GM23338 (cell line): ENCODE data around the gene CD44. TPM values are rescaled to one million over a fixed set of nuclear protein-coding genes. Genes with fewer than 3 reads are reported as not detected.

Source experiments
- ATAC-seq: fragments of 200-7000 bp; cut with Tn5 transposase; 3 replicates; pipeline ENCODE4 v1.9.1; 2020
- DNase-seq: peaks from one replicate; pipeline ENCODE4 v3.0.0-alpha.2; 2015; ENCODE audit warnings: low spot score
- H2AFZ ChIP-seq: fragments of 200-600 bp; sonication (generic); 2 replicates; pipeline ENCODE4 v1.8.0; 2016; ENCODE audit warnings: antibody characterized with exemption, mild to moderate bottlenecking, moderate library complexity
- H3F3A ChIP-seq: fragments of 200-600 bp; sonication (generic); replicated peaks from 2 replicates; pipeline ENCODE4 v1.8.0; 2017; ENCODE audit warnings: antibody characterized with exemption, mixed run types, low read depth
- H3K27ac ChIP-seq: fragments of 200-600 bp; sonication (generic); 2 replicates; pipeline ENCODE4 v1.6.1; 2016; ENCODE audit warnings: low read depth
- H3K27me3 ChIP-seq: fragments of 200-600 bp; sonication (generic); 2 replicates; pipeline ENCODE4 v1.8.0; 2016; ENCODE audit warnings: mild to moderate bottlenecking, mixed run types, moderate library complexity; ENCODE audit not compliant: insufficient read depth
- H3K36me3 ChIP-seq: fragments of 200-600 bp; sonication (generic); 2 replicates; pipeline ENCODE4 v1.8.0; 2016; ENCODE audit warnings: mild to moderate bottlenecking; ENCODE audit not compliant: insufficient read depth
- H3K4me1 ChIP-seq: fragments of 200-600 bp; sonication (generic); 2 replicates; pipeline ENCODE4 v1.8.0; 2016; ENCODE audit warnings: mild to moderate bottlenecking, moderate library complexity; ENCODE audit not compliant: insufficient read depth
- H3K4me2 ChIP-seq: fragments of 200-600 bp; sonication (generic); 2 replicates; pipeline ENCODE4 v1.7.1; 2017; ENCODE audit warnings: mixed run types
- H3K4me3 ChIP-seq: fragments of 200-600 bp; sonication (generic); 2 replicates; pipeline ENCODE4 v1.6.1; 2016; ENCODE audit warnings: mixed run types
- H3K79me2 ChIP-seq: fragments of 200-600 bp; sonication (generic); replicated peaks from 2 replicates; pipeline ENCODE4 v1.8.0; 2017; ENCODE audit warnings: mild to moderate bottlenecking; ENCODE audit not compliant: insufficient read depth
- H3K9me2 ChIP-seq: fragments of 200-600 bp; sonication (generic); 2 replicates; pipeline ENCODE4 v1.8.0; 2017; ENCODE audit not compliant: insufficient read depth
- H4K20me1 ChIP-seq: fragments of 200-600 bp; sonication (generic); replicated peaks from 2 replicates; pipeline ENCODE4 v1.8.0; 2017; ENCODE audit warnings: mild to moderate bottlenecking; ENCODE audit not compliant: insufficient read depth
- H3K27ac Mint-ChIP-seq: 2 replicates; pipeline ENCODE4 v1.8.0; 2020; ENCODE audit warnings: inconsistent platforms, mild to moderate bottlenecking, moderate library complexity, mixed read lengths
- H3K27me3 Mint-ChIP-seq: 3 replicates; pipeline ENCODE4 v1.8.0; 2022; ENCODE audit warnings: low read depth, mild to moderate bottlenecking, moderate library complexity, mixed read lengths, inconsistent platforms; ENCODE audit not compliant: insufficient read depth, poor library complexity
- H3K36me3 Mint-ChIP-seq: 3 replicates; pipeline ENCODE4 v1.8.0; 2021; ENCODE audit warnings: low read depth, mild to moderate bottlenecking, inconsistent platforms, moderate library complexity, mixed read lengths
- H3K4me1 Mint-ChIP-seq: 3 replicates; pipeline ENCODE4 v1.8.0; 2020; ENCODE audit warnings: mild to moderate bottlenecking, inconsistent platforms, mixed read lengths
- H3K4me3 Mint-ChIP-seq: 3 replicates; pipeline ENCODE4 v1.8.0; 2021; ENCODE audit warnings: moderate library complexity, mild to moderate bottlenecking, inconsistent platforms, mixed read lengths
- H3K9me3 Mint-ChIP-seq: 3 replicates; pipeline ENCODE4 v1.8.0; 2020; ENCODE audit warnings: moderate library complexity, mild to moderate bottlenecking, inconsistent platforms, mixed read lengths
- ETS1 ChIP-seq: IDR thresholded peaks from 2 replicates; pipeline ENCODE4 v1.6.1; 2016; ENCODE audit warnings: antibody characterized with exemption
- JUNB ChIP-seq: IDR thresholded peaks from one replicate; pipeline ENCODE4 v1.6.1; 2016; ENCODE audit warnings: antibody characterized with exemption; ENCODE audit not compliant: unreplicated experiment
- POLR2AphosphoS5 ChIP-seq: IDR thresholded peaks from 2 replicates; pipeline ENCODE4 v1.6.1; 2016; ENCODE audit warnings: antibody characterized with exemption, low read depth
- REST ChIP-seq: IDR thresholded peaks from one replicate; pipeline ENCODE4 v1.6.1; 2018; ENCODE audit warnings: antibody characterized with exemption; ENCODE audit not compliant: unreplicated experiment
- ZNF331 ChIP-seq: fragments of 250-450 bp; sonication (Bioruptor Pico); IDR thresholded peaks from 2 replicates; pipeline ENCODE4 v1.5.0; 2020; ENCODE audit warnings: low read depth, mild to moderate bottlenecking, moderate library complexity
- ZNF462 ChIP-seq: fragments of 250-450 bp; sonication (Bioruptor Pico); IDR thresholded peaks from 2 replicates; pipeline ENCODE4 v1.5.0; 2020; ENCODE audit warnings: mild to moderate bottlenecking, moderate library complexity
- polyA plus RNA-seq: library from polyadenylated mRNA; unstranded; fragments of >200 nt; fragmentation: Nextera tagmentation; extraction: Ambion mirVana; gene quantifications from 2 replicates; pipeline ENCODE4 v1.2.1, GENCODE V29; 2016
- total RNA-seq: library from RNA; depleted of rRNA; stranded (reverse); fragments of >200 nt; shearing (Covaris generic); gene quantifications from 2 replicates; pipeline ENCODE4 v1.2.3, GENCODE V29; 2014

The CD44 gene
- total and polyA plus RNA-seq, 2 experiments from 2014 or later: 4.0 to 10.1 TPM

- TF ChIP-seq ZNF462 (CRISPR knock-in tag): no peak
- no peak for TF ChIP-seq REST
- TF ChIP-seq POLR2AphosphoS5: no peak
These were observed 92.3 kb downstream of the CD44 start (continued) for GRCh38 chr11:35231076-35231860.

- Histone ChIP-seq H3K27me3 (no peaks in the 10 kb centered on the region), H3F3A (no peaks in the 10 kb centered on the region), H3K4me2 (no peak overlapping the region), H3K4me3 (no peak overlapping the region), H3K36me3 (no peaks in the 10 kb centered on the region), H3K9me2 (no peaks in the 10 kb centered on the region; the same call in none of the 2 replicates), H3K79me2 (no peaks in the 10 kb centered on the region), H2AFZ (no peak overlapping the region), H3K4me1 (peaks cover 4% of the 10 kb centered on the region; the same call in 1 of the 2 replicates), H4K20me1 (no peaks in the 10 kb centered on the region), H3K27ac (no peak overlapping the region)
- DNase-seq (no peak), ATAC-seq (no peak)
- no peaks in the 10 kb centered on the region for H3K9me3 Mint-ChIP-seq
- H3K36me3 Mint-ChIP-seq: no peaks in the 10 kb centered on the region
- peaks cover 1% of the 10 kb centered on the region for H3K27me3 Mint-ChIP-seq
- H3K4me3 Mint-ChIP-seq: no peak overlapping the region
- peaks cover 11% of the 10 kb centered on the region for H3K4me1 Mint-ChIP-seq
- no peak overlapping the region for H3K27ac Mint-ChIP-seq
- TF ChIP-seq ZNF331 (CRISPR knock-in tag) (no peak), JUNB (no peak), ETS1 (no peak)
These were observed 93.9 kb downstream of the CD44 start for GRCh38 chr11:35232891-35233330.
